Measurements from ENCODE around the gene ITIH3.

Gene ITIH3

DNA sequence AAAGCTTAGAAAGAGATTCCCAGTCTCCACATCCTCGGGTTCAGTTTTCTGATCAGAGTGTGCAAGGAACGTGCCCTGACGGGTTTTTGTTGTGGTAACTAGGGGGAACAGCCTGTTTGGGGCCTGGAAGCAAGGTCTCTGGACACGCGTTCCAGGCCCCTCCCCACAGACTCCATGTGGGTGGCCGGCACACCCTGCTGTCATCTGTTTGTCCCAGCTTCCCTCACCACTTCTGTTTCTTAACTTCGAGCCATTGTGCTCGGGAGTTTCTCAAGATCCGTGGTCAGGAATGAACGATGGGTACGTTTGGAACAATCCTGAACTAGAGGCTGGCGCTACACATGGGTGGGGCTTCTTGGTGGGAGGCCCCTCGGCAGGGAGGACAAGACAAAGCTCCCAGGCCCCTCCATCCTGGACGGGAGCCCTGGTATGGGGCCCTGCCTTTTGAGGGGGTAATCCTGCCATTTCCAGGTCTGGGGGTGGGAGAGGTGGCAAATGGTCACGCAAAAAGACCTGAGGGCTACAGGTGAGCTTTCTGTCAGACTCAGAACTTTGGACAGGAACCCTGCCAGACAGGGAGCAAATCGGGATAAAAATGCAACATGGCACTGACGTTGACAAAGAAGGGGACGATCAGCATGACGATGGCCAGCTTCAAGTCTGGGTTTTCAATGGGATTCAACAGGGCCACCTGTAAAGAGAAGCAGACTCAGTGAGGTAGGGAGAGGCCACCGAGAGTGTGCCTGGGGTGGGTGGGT is 48.7 kb downstream of the ITIH3 start:
- no peak overlapping the region for H3K4me3 ChIP-seq (ENCODE audit: low read depth, low read length)

DNA sequence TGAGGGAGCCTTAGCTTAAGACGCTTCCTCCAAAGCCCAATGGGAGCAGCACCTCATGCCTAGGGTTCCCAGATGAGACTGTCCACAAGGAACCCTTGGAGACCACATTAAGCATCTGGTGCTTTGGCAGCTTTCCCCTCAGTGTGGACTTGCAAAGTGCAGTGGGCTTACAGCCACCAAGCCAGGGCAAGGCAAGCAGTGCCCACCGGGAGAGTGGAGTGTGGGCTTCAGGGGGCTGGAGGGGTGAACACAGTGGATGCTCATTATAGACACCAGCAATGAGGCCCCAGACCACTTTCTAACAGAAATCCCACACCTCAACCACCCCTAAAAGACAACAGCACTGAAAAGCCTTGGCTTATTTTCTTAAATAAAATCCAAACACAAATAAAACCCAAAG is 49.3 kb downstream of the ITIH3 start:
- H3K4me3 ChIP-seq (ENCODE audit: low read depth, low read length): no peak overlapping the region

DNA sequence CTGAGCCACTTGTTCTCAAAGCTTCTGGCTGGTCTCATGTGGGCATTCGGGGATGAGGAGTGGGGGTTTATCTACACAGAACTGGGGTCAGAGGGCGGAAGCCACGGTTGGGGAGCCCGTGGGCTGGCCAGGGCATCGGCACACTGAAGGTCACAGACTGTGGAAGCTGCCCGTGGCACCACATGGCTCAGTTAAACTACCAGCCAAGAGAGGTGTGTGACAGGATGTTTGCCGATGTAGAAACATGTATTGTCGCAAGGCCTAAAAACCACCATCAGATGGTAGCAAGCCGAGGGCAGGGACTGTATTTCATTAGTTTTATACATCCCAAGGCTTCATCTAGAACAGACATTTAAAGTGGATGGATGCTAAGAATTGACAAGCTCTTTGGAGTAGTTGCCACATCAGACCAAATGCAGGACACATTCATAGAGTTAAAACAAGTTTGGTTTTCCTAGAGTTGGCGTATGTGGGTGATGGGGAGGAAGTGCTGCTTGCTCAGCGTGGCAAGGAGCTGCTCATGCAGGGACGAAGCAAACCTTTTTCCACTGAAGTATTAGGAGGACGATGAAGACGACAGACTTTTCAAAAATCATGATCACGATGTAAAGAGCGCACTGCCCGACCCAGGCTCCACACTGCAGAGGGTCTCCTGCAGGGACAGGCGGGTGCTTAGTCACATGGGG is 49.8 kb downstream of the ITIH3 start:
- H3K4me3 ChIP-seq (ENCODE audit: low read depth, low read length): no peak overlapping the region

DNA sequence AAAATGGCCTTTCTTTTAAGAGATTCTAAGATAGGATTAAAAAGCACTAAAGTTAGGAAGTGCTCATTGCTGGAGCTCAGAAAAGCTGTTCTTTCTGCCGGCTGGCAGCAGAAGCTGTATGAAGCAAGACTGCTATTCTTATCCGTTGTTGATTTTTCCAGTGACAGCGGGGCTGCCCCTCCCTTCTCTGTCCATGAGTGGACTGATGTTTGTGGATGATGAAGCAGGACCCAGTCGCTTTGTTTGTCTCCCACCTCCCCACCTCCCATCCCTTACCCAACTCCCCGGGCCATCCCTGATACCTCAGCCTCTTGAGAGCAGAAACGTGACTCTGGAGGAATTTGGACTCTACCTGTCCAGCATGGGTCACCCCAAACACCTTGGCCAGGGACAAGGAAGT is 50.6 kb downstream of the ITIH3 start:
- no peak overlapping the region for H3K4me3 ChIP-seq (ENCODE audit: low read depth, low read length)

DNA sequence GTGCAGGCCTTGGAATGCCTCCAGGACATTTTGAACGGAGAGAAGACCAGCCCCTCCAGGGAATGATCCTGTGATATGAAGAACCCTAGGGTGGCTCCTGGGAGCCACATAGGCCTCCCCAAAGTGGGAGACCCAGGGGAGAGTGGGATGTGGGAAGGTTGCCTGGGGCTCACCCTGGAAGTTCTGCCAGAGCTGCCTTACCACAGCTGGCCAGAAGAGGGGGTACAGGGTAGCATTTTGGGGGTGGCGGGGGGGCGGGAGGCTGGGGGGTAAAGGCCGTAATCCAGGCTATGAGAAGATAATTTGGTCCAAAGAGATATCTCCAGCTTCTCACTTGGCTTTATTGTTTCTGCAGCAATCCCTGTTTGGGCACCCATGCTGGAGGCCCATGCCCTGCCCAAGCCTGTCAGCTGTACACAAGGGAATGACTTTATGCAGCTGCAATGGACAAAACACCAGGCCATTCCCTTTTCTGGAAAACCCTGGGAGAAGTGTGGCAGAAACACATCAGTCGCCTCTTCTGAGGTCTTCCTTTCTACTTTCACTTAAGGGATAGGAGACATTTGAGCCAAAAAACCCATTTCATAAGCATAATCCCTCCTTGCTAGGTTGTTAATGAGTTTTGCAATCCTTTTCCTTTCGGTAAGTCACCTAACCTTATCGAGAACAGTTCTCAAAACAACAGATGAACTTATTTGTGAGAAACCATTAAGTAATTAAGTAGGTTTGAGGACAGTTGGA is 51.3 kb downstream of the ITIH3 start:
- no peak overlapping the region for H3K4me3 ChIP-seq (ENCODE audit: low read depth, low read length)

DNA sequence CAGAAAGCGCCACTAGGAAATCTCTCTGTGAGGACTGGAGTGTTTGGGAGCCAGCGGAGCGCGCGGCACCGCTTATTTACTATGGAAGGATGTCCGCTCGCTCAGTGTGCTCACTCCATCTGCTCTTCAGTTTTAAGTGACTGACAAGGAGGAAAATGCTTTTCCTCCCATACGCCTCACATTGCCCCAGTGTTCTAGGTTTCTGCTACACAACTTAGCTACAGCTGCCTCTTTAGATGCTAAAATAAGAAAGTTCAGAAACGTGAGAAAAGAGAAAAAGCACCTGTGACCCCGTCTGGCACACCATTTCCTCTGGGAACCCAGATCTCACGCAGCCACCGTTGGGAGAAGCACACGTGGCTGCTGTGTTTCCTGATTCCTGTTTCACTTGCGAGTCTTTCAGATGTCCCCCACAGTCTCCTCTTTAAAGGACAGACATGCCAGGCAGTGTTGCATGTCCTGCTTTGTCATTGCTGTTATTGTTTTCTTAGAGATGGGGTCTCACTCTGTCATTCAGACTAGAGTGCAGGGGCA is 51.9 kb downstream of the ITIH3 start:
- H3K4me3 ChIP-seq (ENCODE audit: low read depth, low read length): no peak overlapping the region

DNA sequence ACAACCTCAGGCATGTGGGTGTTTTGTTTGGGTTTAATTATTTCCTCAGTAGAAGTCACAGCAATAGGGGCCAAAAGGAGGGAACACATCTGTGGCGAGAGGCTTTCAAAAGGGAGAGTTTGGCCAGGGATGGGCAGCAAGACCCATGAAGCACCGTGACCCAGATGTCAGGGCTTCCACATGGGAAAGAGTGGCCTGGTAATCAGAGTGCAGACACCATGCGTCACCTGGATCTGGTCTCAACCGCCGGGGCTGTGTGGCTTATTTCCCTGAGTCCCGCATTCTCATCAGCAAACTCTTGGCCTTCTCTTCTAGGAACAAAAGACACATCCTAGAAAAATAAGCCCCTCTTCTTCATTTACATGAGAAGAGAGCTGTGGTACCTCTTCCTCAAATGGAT is 52.6 kb downstream of the ITIH3 start:
- H3K4me3 ChIP-seq (ENCODE audit: low read depth, low read length): no peak overlapping the region

DNA sequence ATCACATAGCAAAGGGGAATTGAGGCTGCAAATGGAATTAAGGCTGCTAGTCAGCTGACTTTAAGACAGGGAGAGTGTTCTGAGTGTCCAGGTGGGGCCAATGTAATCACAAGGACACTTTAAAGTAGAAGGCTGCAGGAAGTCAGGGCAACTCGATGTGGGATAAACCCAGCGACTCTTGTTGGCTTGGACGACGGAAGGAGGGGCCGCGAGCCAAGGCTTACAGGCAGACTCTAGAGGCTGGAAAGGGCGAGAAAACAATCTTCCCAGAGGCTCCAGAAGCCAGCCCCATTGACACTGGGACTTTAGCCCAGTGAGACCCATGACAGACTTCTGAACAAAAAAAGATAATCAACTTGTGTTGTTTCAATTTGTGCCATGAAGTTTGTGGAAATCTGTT is 53.1 kb downstream of the ITIH3 start:
- H3K4me3 ChIP-seq (ENCODE audit: low read depth, low read length): no peak overlapping the region

DNA sequence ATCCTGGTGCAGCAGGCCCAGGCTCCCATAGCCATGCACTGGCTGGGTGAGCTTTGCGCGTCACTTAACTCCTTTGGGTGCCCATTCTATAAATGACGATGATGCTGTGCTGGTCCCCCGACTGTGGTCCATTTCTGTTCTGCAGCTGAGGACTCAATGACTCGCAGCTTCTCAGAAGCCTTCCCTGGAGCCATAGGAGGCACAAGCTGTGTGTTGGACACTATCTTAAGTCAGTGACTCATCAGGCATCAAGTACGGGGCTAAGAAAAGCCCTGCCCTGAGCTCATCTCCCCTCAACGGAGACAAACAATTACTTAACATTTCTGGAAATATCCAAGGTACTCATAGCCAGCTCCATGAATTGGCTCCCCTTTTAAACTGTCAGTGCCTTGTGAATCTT is 54.0 kb downstream of the ITIH3 start:
- H3K4me3 ChIP-seq (ENCODE audit: low read depth, low read length): no peak overlapping the region

DNA sequence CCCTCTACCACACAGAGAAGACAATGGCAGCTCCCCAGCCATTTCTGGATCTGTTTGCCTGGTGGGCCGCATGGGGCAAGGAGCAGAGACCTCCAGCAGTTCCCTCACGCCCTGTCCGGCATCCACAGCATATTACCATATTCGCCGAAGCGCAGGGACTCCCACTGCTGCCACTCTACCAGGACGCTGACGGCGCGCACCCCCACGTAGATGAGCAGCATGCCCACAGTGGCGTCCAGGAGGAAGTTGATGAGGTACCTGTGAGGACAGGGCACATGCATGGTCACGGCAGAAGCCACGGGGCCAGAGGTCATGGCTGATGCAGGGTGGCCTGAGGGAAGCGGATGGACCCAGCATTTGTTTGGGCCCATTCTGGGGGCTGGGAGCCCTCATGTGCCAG is 55.1 kb downstream of the ITIH3 start:
- H3K4me3 ChIP-seq (ENCODE audit: low read depth, low read length): no peak overlapping the region

DNA sequence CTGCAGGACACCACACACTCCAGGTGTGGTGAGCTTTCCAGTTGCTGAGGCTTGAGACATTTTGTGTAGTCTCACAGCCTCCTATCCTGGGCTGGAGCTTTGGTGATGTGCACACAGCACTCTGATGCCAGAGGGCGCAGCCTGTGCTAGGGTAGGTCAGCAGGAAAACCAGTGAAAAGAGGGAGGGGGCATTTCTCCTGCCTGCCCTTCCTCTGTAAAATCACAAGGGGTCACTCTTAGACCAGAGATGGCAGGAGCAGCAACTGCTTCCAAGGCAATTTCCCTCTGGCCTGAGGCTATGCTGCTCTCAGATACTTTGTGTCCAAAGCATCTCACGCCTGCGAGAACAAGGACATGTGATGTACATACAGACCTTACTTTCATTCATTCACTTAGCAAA is 56.8 kb downstream of the ITIH3 start:
- no peak overlapping the region for H3K4me3 ChIP-seq (ENCODE audit: low read depth, low read length)

DNA sequence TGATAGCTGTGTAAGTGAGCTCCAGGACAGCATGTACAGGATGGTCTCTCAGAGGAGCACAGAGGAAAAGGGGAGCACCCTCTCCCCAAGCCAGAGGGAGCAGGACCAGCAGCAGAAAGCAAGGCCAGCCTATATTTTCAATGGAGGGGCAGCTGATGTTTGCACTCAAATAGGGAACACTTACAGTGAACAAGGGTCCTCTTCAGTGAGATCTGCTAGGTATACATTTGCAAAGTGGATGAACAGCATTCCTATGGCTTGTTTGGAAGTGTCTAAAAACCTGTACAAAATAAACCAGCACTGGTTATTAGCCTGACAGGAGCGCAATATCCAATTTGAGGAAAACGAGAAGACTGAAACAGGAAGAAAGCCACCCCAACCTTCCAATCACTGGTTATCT is 57.8 kb downstream of the ITIH3 start:
- no peak overlapping the region for H3K4me3 ChIP-seq (ENCODE audit: low read depth, low read length)

DNA sequence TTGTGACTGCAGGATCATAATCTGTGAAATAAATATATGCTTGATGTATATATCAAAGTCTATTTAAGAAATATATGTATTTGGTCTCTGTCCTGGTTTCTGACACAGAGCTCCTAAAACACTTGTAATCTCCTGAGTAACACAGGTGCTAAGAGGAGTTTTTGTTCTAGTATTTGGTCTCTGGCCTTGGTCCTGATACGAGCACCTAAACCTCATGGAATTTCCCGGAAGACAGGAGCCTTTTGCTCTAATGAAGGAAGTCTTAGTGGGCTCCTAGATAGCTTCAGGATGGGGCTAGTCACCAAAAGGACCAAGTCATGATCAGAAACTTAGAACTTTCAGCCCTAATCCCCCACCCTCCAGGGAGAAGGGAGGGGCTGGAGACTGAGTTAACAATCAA is 59.4 kb downstream of the ITIH3 start:
- H3K4me3 ChIP-seq (ENCODE audit: low read depth, low read length): no peak overlapping the region

DNA sequence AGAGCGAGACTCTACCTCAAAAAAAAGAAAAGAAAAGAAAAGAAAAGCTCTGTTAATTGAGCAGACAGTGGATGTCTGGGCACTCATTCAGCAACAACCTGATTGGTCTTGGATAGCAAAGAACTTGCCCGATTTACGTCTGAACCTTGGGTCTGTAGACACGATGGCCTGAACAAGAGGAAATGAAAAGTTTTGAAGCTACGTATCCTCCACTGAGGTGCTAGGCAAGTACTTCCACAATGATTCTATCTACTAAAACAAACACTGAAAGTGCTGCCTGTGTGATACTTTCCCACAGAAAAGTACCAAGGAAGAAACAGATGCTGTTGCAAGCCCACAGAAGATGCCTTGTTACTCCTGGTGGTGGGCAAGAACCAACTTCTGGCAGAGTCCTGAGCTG is 62.1 kb downstream of the ITIH3 start:
- no peak overlapping the region for H3K4me3 ChIP-seq (ENCODE audit: low read depth, low read length)

DNA sequence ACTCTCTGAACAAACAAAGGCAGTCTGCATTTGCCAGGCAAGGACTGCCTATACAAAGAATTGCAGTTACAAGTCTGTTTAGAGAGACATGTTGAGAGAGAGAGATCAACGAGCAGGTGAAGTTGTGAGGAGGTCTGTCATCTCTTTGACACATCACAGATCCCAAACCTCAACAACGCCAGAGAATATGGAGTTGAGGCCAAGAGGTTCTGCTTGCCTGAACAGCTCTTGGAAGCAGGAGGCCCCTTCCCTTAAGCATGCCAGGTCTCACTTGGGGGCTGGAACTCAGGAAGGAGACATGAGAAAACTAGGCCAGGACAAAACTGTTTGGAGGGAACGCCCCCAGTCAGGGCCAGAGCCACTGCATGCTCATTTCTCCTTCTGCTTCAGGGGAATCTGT is 62.5 kb downstream of the ITIH3 start:
- no peak overlapping the region for H3K4me3 ChIP-seq (ENCODE audit: low read depth, low read length)

DNA sequence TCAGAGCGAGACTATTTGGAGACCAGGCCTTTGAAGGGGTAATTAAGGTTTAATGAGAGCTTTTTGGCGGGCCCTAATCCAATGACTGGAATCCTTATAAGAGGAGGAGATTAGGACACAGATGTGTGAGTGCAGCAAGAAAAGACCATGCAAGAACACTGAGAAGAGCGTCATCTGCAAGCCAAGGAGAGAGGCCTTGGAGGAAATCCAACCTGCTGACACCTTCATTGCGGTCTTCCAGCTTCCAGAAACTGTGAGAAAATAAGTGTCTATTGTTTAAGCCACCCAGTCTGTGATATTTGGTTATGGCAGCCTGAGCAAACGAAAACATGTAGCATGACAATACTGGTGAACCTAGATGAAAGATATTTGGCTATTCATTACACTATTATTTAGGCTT is 63.3 kb downstream of the ITIH3 start:
- no peak overlapping the region for H3K4me3 ChIP-seq (ENCODE audit: low read depth, low read length)

Data from iPS-11a (cell line).